HK-2 (cell line): ENCODE measurements around the gene SLC34A1.

Experiments
- DNase-seq: peaks from one replicate; pipeline ENCODE4 v3.0.0-alpha.2; 2018; ENCODE audit not compliant: unreplicated experiment

The SLC34A1 gene

DNA sequence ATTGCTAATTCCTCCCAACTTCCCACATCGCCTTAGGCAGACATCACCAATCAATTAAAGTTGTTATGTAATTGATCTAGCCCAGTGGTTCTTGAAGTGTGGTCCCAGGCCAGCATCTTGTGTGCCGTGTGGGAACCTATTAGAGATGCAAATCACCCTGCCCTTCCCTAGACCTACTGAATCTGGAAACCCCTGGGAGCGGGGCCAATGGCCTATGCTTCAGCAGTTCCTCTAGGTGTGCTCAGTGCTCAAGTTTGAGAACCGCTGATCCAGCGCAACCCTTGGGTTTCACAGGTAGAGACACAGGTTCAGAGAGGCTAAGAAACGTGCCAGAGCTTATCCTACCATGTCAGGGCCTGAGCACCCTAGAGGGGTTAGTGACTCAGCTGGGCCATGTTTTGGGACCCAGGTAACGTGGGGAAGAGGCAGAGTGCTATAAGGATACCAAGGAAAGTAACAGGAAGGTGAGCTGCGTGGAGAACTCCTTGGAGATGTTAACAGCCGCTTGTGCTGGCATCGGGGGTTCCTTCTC is 4.4 kb downstream of the SLC34A1 start:
- no peak for DNase-seq

DNA sequence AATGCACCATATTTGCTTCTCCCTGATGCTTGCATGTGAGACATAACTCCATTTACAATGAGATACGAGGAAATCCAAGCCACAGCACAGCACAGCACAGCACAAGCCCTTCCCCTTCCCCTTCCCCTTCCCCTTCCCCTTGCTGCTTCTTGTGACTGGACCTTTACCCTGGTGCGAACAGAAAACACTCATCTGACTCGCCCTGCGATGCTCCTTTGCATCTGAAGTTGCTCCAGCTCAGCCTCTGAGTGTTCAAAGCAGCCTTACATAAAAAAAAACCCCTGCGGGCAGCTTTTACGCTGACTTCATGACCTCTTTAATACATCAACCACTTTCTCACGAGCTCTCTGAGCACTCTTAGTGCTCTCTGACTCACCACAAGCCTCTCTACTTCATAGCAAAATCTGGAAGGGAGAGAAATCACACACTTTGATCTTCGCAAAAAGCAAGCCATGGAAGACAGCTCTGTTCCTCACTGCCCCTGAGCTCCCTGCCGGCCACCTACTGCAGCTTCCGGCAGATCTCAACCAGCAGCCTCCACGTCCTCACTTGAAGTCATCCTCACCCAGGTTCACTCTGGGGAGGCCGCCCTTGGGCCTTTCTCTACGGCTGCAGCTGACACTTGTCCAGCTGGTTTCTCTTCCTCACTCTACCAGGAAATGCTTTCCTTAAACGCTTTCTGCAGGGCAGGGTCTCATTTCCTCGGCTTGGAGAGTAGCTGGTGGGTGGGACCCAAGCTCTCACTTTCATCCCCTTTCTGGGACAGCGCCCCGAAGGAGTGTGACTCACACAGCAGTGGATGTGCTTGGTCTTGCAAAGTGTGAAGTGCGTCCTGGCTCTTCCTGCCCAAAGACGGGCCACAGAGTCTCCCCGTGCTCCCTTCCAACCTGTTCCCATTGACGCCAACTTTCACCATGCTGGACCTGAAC is 5.3 kb downstream of the SLC34A1 start:
- DNase-seq: peak; percentile 63

DNA sequence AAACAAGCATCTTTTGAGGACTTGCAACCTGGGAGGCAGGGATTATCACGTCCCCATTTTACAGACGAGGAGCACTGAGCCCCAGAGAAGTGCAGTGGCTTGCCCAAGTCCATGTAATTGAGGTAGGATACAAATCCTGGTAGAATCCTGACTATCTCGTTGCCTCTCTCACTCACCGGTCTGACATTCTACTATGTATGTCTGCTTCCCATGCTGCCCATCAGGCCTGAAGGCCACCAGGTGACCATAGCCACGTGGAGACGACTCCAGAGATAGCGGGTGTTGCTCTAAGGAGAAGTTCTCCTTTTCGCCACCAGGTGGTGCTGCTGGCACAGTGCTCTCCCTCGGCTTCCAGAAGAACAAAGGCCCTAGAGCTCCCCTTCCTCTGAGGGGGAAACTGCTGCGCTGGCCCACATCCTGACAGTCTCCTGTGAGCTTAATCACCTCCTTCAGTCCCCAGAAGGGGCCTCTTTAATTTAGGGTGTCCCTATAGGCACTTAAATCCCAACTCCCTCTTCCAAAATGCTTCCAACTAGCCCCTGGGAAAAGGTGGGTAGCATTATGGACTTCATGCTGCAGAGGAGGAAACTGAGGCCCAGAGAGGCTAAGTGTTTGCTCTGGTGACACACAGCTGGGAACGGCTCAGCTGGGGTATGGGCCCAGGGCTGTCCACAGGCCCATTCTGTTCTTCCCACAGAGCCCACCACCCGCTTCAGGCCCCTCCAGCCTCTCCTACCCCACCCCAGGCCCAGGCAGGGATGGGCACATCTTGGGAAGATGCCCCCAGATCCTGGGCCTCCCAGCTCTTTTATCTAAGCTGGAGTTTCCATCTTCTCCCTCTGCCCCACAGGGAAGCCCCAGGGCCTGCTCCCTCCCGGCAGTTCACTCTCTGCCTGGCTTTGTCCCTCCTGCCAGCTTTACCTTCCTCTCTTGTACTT is 6.4 kb downstream of the SLC34A1 start:
- DNase-seq: peak; percentile 84

DNA sequence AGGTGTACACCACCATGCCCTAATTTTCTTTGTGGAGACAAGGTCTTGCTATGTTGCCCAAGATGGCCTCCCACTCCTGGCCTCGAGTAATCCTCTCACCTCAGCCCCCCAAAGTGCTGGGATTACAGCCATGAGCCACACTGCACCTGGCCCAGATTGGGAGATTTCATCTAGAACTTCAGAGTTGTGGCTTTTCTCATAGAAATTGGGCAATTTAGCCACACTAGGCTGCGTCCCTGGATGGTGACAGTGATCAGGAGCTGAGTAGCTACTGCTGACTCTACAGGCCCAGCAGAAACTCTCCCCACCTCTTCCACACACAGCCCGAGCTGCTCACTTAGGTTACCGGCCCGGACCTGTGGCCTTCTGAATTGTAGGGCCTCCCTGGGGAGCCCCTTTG is 8.5 kb downstream of the SLC34A1 start:
- no peak for DNase-seq

DNA sequence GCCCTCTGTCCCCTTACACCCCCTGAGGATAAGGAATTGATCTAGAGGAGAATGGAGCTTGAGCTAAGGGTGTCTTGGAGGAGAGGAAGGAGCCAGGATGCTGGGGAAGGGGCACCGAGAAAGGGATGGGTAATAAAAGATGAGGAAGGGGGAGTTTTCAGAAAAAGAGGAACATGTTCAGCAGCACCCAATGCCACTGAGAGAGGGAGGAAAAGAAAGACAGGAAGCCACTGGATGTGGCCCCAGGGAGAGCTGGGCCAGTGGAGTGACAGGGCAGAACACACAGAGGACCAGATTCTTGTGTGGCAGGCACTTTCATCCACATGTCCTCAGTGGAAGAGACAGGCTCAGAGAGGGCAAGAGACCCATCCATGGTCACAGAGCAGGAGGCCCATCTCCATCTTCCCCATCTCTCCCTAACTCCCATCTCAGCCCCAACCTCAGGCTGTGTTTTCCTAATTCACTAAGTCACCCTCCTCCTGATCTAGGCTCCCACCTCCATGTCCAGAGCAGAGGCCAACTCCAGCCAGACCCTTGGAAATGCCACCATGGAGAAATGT is 9.1 kb downstream of the SLC34A1 start:
- DNase-seq: no peak

DNA sequence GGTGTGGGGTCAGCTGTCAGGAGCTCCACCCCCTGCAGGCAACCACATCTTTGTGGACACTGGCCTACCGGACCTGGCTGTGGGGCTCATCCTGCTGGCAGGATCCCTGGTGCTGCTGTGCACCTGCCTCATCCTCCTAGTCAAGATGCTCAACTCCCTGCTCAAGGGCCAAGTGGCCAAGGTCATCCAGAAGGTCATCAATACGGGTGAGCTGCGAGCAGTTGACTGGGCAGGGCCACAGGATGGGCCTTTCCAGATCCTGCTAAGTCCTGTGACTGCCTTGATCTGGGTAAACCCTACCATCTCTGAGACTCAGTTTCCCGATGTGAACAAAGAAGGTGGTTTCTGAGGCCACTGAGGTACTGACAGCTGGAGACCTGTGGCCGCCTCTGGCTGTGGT is 9.8 kb downstream of the SLC34A1 start:
- no peak for DNase-seq

DNA sequence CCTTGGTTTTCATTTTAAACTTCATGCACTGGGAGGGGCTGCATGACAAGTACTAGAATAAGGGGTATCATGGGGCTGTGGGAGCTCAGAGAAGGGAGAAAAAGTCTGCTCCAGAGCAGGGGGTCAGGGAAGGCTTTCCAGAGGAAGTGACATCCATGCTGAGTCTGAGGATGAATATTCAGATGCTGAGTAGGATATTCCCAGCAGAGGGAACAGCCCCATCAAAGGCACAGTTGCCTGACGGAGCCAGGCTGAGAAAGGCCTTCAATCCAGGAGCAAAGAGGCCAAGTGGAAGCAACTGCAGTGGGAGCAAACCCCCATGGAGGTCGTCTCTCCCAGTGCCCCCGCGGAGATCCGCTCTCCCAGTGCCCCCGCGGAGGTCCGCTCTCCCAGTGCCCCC is 11.8 kb downstream of the SLC34A1 start:
- no peak for DNase-seq

DNA sequence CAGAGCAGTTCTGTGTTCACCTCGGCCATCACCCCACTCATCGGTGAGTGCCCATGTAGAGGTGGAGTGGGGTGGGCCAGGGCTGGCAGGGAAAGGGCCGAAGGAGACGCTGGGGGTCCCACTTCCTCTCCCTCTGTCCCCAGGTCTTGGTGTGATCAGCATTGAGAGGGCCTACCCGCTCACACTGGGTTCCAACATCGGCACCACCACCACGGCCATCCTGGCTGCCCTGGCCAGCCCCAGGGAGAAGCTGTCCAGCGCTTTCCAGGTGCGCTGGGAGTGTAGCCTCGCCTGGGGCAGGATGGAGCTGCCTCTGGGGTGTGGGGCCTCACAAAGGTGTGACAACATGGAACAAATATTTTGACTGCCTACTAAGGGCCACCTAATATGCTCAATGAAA is 12.6 kb downstream of the SLC34A1 start:
- no peak for DNase-seq

DNA sequence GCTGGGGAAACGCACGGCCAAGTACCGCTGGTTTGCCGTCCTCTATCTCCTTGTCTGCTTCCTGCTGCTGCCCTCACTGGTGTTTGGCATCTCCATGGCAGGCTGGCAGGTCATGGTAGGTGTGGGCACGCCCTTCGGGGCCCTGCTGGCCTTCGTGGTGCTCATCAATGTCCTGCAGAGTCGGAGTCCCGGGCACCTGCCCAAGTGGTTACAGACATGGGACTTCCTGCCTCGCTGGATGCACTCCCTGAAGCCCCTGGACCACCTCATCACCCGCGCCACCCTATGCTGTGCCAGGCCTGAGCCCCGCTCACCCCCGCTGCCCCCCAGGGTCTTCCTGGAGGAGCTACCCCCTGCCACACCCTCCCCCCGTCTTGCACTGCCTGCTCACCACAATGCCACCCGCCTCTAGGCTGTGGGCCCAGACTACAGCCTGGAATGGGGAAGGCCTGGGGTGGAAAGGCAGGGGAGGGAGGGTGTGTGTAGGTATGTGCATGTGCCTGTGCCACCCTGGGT is 13.7 kb downstream of the SLC34A1 start:
- DNase-seq: no peak

DNA sequence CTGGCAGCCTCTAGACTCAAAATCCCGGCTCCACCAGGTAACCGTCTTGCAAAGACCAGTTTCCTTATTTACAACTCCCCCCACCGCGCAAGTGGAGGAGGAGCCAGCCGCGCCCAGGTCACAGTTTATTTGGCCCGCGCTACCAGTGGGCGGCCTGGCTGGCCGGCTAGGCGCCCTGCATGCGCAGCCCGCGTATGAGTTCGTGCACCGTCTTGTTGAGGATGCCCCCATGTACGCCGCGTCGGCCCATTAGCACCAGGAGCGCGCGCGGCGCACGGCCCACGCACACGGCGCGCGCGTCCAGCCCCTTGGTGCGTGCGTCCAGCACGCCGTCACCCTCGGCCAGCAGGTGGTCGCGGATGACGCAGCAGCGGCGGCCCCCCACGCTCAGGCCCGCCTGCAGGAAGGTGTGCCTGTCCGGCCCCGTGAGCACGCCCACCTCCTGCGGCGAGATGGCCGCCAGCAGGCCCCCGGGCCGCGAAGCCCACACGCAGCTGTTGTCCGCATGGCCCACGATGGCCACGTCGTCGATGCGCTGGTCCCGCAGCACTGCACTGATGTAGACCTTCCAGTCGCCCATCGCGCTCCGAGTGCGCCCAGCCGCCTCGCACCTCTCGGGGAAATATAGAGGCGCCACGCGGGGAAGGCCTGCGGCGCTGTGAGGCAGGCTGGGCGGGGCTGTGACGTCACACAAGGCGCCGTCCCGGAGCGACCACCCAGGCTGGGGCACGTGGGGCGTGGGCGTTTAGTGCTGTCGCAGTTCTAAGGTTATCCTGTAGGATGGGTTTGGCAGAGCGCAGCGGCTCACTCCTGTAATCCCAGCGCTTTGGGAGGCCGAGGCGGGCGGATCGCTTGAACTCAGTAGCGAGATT is 16.0 kb downstream of the SLC34A1 start, which contains the start of gene PFN3:
Gene PFN3 (minus strand): TSS at position 665 of the 872 bp plus-strand sequence. CDS start 85 bp downstream, at position 580.
- no peak for DNase-seq

DNA sequence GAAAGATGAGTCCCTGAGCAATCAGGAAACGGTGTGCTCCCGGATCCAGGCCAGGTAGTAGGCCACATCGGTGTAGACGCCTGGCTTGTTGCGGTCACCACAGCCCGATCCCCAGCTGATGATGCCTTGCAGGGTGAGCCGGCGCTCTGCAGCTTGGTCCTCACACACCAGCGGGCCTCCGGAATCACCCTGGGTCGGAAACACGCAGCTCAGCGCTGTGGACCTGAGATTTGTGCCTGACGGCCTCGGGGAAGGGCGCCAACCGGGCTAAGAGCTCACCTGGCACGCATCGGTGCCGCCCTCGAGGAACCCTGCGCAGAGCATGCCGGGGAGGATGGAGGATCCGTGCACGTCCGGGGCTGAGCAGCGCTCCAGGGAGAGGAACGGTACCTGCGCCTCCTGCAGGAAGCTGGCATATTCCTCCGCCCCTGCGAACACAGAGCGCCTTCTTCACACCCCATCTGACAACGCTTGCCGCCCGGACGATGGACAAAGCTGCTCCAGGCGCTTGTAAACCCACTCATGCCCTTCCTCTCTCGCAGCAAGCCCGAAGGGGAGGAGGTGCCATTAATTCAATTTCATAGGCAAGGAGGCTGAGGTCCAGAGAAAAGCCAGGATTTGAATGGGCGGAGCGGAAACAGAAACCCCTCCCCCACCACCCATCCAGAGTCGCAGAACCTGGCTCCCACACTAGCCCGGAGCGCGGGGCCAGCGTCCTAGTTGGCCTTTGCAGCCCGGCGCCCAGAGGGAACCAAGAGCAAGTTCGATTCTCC is 18.2 kb downstream of the SLC34A1 start:
- DNase-seq: peak; percentile 79

DNA sequence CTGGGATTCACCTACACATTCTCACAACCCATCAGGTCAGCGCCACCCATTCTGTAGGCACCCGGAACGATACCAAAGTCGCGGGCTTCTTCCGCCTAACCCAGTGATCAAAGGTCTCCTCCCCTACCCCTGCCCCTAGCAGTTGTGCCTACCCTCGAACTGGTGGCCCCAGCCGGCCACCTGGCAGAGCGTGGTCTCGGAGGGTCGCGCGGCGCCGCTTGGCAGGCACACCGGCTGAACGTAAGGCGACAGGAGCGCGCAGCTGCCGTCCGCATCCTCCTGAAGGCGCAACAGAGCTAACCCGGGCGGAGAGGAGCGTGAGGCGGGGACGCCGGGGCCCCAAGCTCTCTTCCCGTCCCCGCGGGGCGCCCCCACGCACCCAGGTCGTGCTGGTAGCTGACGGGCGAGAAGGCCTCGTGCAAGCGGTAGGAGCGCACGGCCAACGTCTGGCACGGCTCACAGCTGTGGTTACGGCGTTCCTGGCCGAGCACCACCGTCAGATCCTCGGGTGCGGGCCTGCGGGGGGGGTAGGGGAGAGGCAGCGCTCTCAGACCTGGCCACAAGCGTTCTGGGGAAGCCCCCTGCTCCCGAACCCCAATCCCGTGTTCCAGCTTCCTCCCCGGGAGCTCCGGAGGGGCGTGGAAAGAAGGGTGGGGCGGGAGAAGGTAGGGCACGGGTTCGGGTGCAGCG is 19.0 kb downstream of the SLC34A1 start:
- DNase-seq: peak; percentile 65

DNA sequence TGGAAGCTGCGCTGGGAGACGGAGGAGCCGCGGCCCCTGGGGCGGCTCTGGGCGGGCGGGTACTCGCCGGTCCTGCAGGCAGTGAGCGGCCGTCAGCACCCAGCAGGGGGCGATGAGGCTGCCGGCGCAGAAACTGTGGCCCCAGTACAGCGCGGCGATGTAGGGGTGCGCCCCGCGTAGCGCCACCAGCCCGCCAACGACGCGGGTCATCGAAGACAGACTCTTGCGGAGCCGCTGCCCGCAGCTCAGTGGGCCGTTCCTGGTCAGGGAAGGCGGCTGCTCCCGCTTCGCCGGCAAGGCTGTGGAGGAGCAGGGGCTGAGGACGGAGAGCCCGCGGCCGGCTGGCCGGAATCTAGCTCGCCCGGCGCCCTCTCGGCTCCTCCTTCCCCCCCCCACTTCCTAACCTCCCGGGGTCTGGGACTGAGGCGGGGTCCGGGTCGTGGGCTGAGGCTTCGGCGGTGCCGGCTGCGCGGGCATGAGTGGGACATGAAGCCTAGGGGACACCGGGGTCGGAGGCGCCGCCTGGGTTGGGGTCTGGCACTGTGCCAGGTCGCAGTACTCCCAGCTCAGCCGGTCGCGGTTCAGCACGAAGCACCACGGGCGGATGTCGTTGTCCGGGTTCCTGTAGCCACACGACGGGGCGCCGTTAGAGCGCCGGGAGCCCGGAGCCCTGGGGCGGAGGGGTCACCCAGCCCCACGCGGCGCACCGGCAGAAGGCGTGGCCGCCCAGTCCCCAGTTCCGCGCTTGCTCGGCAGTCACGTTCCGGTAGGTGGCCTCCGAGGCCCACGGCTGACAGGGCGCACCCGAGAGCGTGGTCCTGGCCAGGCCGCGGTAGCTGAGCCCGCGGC is 19.8 kb downstream of the SLC34A1 start:
- peak; percentile 77 for DNase-seq

DNA sequence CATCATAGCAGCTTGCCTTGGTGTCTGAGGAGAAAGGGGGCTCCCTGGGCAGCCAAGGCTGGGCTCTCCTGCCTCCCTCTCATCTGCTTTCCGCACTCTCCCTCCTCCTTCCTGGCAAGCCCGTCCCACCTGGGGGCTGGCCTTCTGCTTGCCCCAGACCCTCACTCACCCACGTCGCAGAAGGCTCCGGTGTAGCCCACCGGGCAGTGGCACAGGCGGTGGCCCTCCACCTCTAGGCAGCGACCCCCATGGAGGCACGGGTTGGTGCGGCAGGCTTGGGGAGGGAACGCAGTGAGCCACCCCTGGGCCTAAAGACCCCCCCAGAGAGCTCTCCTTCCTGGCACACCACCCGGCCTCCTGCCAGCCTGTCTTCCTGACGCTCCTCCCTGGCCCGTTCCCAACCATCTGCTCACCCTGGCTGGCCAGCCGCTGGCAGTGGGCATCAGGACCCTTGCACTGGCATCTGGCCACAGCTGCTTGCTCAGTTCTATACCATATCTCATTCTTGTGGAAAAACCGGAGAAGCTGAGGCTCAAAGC is 20.5 kb downstream of the SLC34A1 start:
- DNase-seq: no peak

DNA sequence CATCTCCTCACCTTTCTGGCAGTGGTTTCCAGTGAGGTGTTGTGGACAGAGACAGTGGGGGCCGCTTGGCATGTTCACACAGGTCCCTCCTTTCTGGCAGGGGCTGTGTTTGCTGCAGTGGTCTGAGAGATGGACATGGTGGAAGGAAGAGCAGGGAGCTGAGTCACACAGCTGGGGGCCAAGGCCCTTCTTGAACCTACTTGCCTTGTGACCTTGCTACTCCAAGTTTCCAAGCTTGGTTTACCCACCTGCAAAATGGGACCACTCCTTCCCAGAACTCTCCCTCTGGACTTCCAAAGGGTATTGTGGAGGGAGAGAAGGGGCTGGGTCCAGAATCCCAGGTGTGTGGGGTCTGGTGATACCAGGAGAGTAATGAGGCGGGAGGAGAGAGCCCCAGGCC is 21.1 kb downstream of the SLC34A1 start:
- no peak for DNase-seq

DNA sequence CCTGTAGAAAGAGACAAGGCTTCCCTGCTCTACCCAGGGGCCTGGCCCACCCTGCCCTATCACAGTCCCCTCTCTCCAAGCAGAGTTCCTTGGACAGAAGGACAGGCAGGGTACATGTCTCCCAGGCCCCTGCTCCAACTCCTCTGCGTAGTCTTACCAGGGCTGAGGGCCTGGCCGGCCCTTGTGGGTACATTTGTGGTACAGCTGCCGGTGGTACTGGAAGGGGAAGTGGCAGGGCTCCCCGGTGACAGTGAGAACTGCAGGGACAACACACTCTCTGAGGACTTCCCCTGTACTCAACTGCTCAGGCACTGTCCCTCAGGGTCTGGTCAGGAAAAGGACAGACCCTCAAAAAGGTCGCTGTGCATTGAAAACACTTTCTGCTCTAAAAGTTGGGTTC is 21.6 kb downstream of the SLC34A1 start:
- no peak for DNase-seq

DNA sequence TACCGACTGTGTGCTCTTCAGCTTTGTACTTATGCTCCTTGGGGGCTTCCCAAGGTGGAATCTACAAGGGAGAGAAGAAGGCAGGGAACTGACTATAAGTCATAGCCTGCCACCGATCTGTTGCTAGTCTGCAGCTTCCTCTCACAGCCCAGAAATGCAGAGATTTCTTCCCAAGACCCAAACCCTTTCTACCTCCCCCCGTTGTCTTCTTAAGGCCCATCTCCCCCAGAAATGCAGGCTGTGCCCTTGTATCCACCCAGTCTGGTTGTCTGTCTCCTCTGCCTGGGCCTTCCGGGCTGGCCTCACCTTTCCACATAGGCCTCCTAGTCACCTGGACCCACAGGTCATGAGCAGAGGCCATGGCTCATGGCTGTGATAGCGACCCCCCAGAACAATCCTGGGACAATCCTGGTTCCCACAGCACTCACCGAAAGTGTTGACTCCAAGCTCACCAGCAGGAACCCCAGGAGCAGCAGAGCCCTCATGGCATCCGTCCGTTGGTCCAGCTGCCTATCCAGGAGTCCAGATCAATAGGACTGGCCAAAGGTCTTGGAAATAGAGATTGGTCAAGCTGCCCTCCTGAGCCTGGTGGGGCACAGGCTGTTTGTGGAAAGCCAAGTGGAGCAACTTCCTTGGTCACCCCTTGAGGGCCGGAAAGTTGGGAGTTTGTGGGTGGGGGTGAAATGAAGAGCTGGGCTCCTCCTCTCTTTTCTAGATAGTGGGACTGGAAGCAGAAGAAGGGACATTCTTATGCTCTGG is 25.0 kb downstream of the SLC34A1 start, which contains the start of gene F12:
Gene F12 (minus strand): TSS at position 522 of the 759 bp plus-strand sequence. CDS start 37 bp downstream, at position 485.
- DNase-seq: no peak
